Body of pancreas (tissue), 4 donors: ENCODE results near the gene IKBKE. TPM values are rescaled to one million over a fixed set of nuclear protein-coding genes. Genes with fewer than 3 reads are reported as not detected.

Experiments used
- ATAC-seq: fragments of 150-250 bp; one replicate; pipeline ENCODE4 v1.9.1; 2016
- DNase-seq, 4 donors: peaks; one replicate each; pipeline ENCODE4 v3.0.0-alpha.2; 2019
- H3K27ac ChIP-seq, 4 donors: fragments of 200-600 bp; sonication (generic); 1 replicate in 3 of 4; 2 replicates in 1 of 4; pipeline versions ENCODE4 v1.5.1 to v1.6.1; 2016 to 2019; ENCODE audit warnings: mild to moderate bottlenecking in 1 of 4, mixed read lengths in 1 of 4, moderate library complexity in 1 of 4
- H3K27me3 ChIP-seq, 2 donors: fragments of 200-600 bp; sonication (generic); one replicate each; pipeline ENCODE4 v1.6.0; 2016; ENCODE audit warnings: mild to moderate bottlenecking in 1 of 2
- H3K36me3 ChIP-seq, 2 donors: fragments of 200-600 bp; sonication (generic); replicated peaks in 1 of 2; 2 replicates each; pipeline ENCODE4 v1.5.1; 2016; ENCODE audit warnings: low read depth in 2 of 2; ENCODE audit not compliant: insufficient read depth in 1 of 2
- H3K4me1 ChIP-seq: fragments of 200-600 bp; sonication (generic); one replicate; pipeline ENCODE4 v1.6.0; 2016
- H3K4me3 ChIP-seq, 2 donors: fragments of 200-600 bp; sonication (generic); 1 replicate in 1 of 2; 2 replicates in 1 of 2; pipeline ENCODE4 v1.5.1; 2016 to 2019
- H3K9me3 ChIP-seq, 3 donors: fragments of 200-600 bp; sonication (generic); 1 replicate in 2 of 3; 2 replicates in 1 of 3; pipeline ENCODE4 v1.5.1; 2016
- CTCF ChIP-seq, 7 experiments: fragments of 450-650 bp in 4 of 7; fragments of 200-600 bp in 3 of 7; sonication (generic) in 3 of 7; IDR thresholded peaks; one replicate each; pipeline ENCODE4 v1.5.1; 2016 to 2019; ENCODE audit warnings: antibody characterized with exemption in 7 of 7
- POLR2A ChIP-seq, 3 donors: fragments of 450-650 bp; IDR thresholded peaks; one replicate each; pipeline ENCODE4 v1.6.1; 2016; ENCODE audit warnings: antibody characterized with exemption in 3 of 3, mild to moderate bottlenecking in 2 of 3
- WGBS, 2 donors: methylation state at CpG; one replicate each; pipeline ENCODE4 v1.1.5; 2017; 5-methylcytosine and 5-hydroxymethylcytosine counted together
- intact Hi-C: fragments of 100-400 bp; cut with DNase I; formaldehyde crosslinking; loops from one replicate; pipeline ENCODE4 v1.15.1; 2023
- total RNA-seq, 2 donors: library from RNA; depleted of rRNA; stranded (reverse); fragments of >200 nt; gene quantifications; one replicate each; pipeline ENCODE4 v1.1.0, GENCODE V29; 2016

The IKBKE gene
- total RNA-seq, 2 donors from 2014 or later: 5.4 to 10.2 TPM

DNA sequence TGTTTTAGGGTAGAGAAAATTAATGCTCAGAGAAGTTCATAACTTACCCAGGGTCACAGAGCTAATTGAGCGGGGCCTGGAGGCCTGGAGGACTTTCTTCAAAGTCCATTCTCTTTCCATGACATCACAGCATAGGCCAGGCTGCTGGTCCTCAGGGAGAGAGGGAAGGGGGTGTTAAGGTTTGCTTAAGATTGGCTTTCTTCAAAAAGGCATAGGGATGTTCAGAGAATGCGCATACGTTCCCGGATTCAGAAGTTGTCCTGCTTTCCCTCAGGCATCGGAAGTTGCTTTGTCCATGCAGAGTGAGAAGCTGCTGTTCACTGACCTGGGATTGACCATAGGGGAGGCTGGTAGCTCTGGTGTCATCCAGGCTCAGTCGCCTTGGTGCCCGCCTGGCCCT is 62.1 kb downstream of the IKBKE start:
- Histone ChIP-seq H3K36me3 (no peaks in the 10 kb centered on the region), H3K4me3 (no peak overlapping the region), H3K27ac (peak overlapping the region in 2 of 4 donors; percentile 30 to 32), H3K9me3 (no peaks in the 10 kb centered on the region), H3K4me1 (peaks cover 43% of the 10 kb centered on the region), H3K27me3 (no peaks in the 10 kb centered on the region)
- ATAC-seq: no peak
- 96 to 98% methylated on average over 6 to 7 of the region's 7 CpGs for WGBS, 2 donors
- no peak for TF ChIP-seq CTCF (IDR thresholded peaks at IDR 0.05)
- no peak for TF ChIP-seq POLR2A (IDR thresholded peaks at IDR 0.05)
- intact Hi-C loops: no loop called here
- DNase-seq: peak in 1 of 4 donors; percentile 3

DNA sequence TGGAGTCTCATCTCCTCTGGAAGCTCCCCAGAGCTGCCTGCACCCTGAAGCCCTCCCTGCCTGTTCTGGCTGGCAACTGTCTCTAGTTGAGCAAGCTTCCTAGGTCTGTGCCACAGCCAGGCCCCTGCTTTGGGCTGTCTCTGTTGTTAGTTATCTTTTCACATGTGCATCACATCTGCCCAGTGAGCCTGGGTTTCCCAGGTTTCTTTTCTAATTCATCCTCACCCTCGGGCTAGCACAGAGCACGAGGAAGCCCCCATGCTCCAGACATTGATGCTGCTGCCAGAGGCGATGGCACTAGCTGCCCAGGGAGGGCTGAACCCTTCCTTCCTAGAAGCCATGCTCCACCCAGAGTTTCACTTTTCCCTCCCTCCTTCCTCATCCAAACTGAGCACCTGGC is 64.3 kb downstream of the IKBKE start:
- DNase-seq (peak in 1 of 4 donors; percentile 4), ATAC-seq (no peak)
- Histone ChIP-seq H3K9me3 (no peaks in the 10 kb centered on the region), H3K27me3 (no peaks in the 10 kb centered on the region), H3K4me1 (peaks cover 65% of the 10 kb centered on the region), H3K27ac (peak overlapping the region in 3 of 4 donors; percentile 77 to 91 (median 85)), H3K4me3 (no peak overlapping the region), H3K36me3 (no peaks in the 10 kb centered on the region)
- intact Hi-C loops: no loop called here
- 97 to 98% methylated on average over 3 of the region's 3 CpGs for WGBS, 2 donors
- TF ChIP-seq POLR2A (IDR thresholded peaks at IDR 0.05) (no peak), CTCF (IDR thresholded peaks at IDR 0.05) (no peak)

DNA sequence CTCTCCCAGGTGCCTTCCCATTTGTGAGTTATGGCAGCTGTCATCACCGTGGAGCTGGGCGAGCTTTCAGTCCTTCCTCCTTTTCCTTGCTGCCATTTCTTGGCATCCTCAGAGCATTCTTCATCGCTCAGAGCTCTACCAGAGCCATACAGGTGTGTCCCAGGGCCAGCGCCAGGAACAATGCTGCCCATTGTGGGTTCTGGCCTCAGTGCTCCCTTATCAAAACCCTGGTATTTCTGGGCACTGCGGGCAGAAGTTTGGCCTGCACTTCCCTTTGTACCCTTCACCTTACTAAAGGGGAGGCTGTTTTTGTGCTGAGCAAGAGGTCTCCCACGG is 65.5 kb downstream of the IKBKE start:
- TF ChIP-seq CTCF (IDR thresholded peaks at IDR 0.05): no peak
- no peak for TF ChIP-seq POLR2A (IDR thresholded peaks at IDR 0.05)
- DNase-seq (peak; percentile 71 to 88 (median 82)), ATAC-seq (peak; percentile 78)
- intact Hi-C loops: no loop called here
- peak overlapping the region; percentile 69 to 91 (median 81) for H3K27ac ChIP-seq
- 16 to 27% methylated on average over 6 of the region's 6 CpGs for WGBS, 2 donors
- no peaks in the 10 kb centered on the region for H3K36me3 ChIP-seq
- H3K9me3 ChIP-seq: no peaks in the 10 kb centered on the region
- H3K4me1 ChIP-seq: peaks cover 74% of the 10 kb centered on the region
- H3K27me3 ChIP-seq: no peaks in the 10 kb centered on the region
- no peak overlapping the region for H3K4me3 ChIP-seq

DNA sequence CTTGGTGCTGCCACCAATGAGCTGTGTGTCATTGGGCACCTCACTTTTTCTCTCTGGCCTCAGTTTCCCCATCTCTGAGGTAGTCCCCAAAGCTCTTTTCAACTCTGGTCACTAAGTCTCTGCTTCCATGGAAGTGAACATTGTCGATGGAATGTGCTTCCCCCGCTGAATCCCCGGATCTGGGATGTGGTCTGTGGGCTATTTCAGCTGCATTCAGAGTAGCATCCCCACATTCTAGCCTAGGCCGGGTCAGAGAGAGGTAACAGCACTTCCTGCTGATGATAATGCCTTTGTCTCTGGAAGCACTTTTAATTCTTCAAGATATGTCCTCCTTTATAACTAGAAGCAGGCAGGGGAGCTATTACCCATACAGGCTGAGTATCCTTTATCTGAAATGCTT is 66.9 kb downstream of the IKBKE start:
- WGBS, 2 donors: 80 to 94% methylated on average over 4 of the region's 4 CpGs
- DNase-seq (no peak), ATAC-seq (no peak)
- Histone ChIP-seq H3K9me3 (no peaks in the 10 kb centered on the region), H3K27me3 (no peaks in the 10 kb centered on the region), H3K36me3 (no peaks in the 10 kb centered on the region), H3K27ac (peak overlapping the region; percentile 69 to 91 (median 81)), H3K4me3 (no peak overlapping the region), H3K4me1 (peaks cover 81% of the 10 kb centered on the region)
- TF ChIP-seq CTCF (IDR thresholded peaks at IDR 0.05) (no peak), POLR2A (IDR thresholded peaks at IDR 0.05) (no peak)
- intact Hi-C loops: no loop called here

- intact Hi-C loops: no loop called here
- Histone ChIP-seq H3K9me3 (no peaks in the 10 kb centered on the region), H3K4me3 (no peak overlapping the region), H3K36me3 (no peaks in the 10 kb centered on the region), H3K27me3 (no peaks in the 10 kb centered on the region), H3K4me1 (peaks cover 81% of the 10 kb centered on the region), H3K27ac (peak overlapping the region in 3 of 4 donors; percentile 77 to 91 (median 85))
- TF ChIP-seq CTCF (IDR thresholded peaks at IDR 0.05) (no peak), POLR2A (IDR thresholded peaks at IDR 0.05) (no peak)
- no peak for DNase-seq
- 41 to 43% methylated on average over 5 to 6 of the region's 6 CpGs for WGBS, 2 donors
- ATAC-seq: no peak
Observed at GRCh38 chr1:206538086-206538770, 68.0 kb downstream of the IKBKE start.
